Ishikawa (cell line): ENCODE data around the gene ME2.

Experiments used
- EGR1 ChIP-seq: IDR thresholded peaks from 2 replicates; pipeline ENCODE4 v1.6.1; 2012
- EP300 ChIP-seq: IDR thresholded peaks from 2 replicates; pipeline ENCODE4 v1.6.1; 2012; ENCODE audit warnings: borderline replicate concordance
- FOXM1 ChIP-seq: IDR thresholded peaks from 2 replicates; pipeline ENCODE4 v1.6.1; 2012; ENCODE audit warnings: low read depth, borderline replicate concordance
- RAD21 ChIP-seq: IDR thresholded peaks from 2 replicates; pipeline ENCODE4 v1.6.1; 2012; ENCODE audit warnings: low read depth
- REST ChIP-seq: IDR thresholded peaks from 2 replicates; pipeline ENCODE4 v1.6.1; 2012; ENCODE audit warnings: low read depth, mild to moderate bottlenecking
- TAF1 ChIP-seq: IDR thresholded peaks from 2 replicates; pipeline ENCODE4 v1.6.1; 2012; ENCODE audit warnings: low read depth, mild to moderate bottlenecking
- TCF12 ChIP-seq: IDR thresholded peaks from 2 replicates; pipeline ENCODE4 v1.6.1; 2012; ENCODE audit warnings: low read depth
- YY1 ChIP-seq: IDR thresholded peaks from 2 replicates; pipeline ENCODE4 v1.6.1; 2012; ENCODE audit warnings: low read depth
- ZBTB7A ChIP-seq: IDR thresholded peaks from 2 replicates; pipeline ENCODE4 v1.6.1; 2012; ENCODE audit warnings: low read depth

GRCh38 chr18:50937183-50937582 is 58.3 kb downstream of the ME2 start:
- TF ChIP-seq TCF12, result no peak
- TF ChIP-seq YY1, result no peak
- no peak for TF ChIP-seq REST
- no peak for TF ChIP-seq EP300
- no peak for TF ChIP-seq RAD21
- TF ChIP-seq FOXM1, result no peak
- TF ChIP-seq TAF1, result no peak
- TF ChIP-seq EGR1, result no peak
- no peak for TF ChIP-seq ZBTB7A
